ENCODE results near the gene ESRRB. TPM values are rescaled to one million over a fixed set of nuclear protein-coding genes. Genes with fewer than 3 reads are reported as not detected.
A peak's percentile ranks its signal among the peaks of the same experiment; 100 is the strongest.
"Not testable (repeated sequence)": the region's sequence is repeated elsewhere in the genome, so short reads cannot be mapped to it uniquely, and the experiment has no call there.

The ESRRB gene
- total RNA-seq, 1 donor from 2014 or later = not detected

- no peak for DNase-seq
Measured at GRCh38 chr14:76498463-76498935, 122.6 kb downstream of the ESRRB start.

GRCh38 chr14:76498976-76499375 is 123.0 kb downstream of the ESRRB start:
- no peak for DNase-seq

- no peak for DNase-seq
Measured at GRCh38 chr14:76499399-76499798, 123.5 kb downstream of the ESRRB start.

GRCh38 chr14:76500011-76500410 is 124.1 kb downstream of the ESRRB start:
- DNase-seq = no peak

- DNase-seq = no peak
Measured at GRCh38 chr14:76500480-76500879, 124.5 kb downstream of the ESRRB start.

GRCh38 chr14:76501156-76501720 is 125.3 kb downstream of the ESRRB start:
- DNase-seq = no peak

- DNase-seq = no peak
Measured at GRCh38 chr14:76502219-76502618, 126.3 kb downstream of the ESRRB start.

- DNase-seq = no peak
Measured at GRCh38 chr14:76502638-76503037, 126.7 kb downstream of the ESRRB start.

- no peak for DNase-seq
Measured at GRCh38 chr14:76509311-76509710, 133.4 kb downstream of the ESRRB start.

GRCh38 chr14:76510181-76510580 is 134.2 kb downstream of the ESRRB start:
- no peak for DNase-seq

- peak; percentile 48 for DNase-seq
Measured at GRCh38 chr14:76514213-76514998, 138.5 kb downstream of the ESRRB start.

- DNase-seq = no peak
Measured at GRCh38 chr14:76516884-76517283, 140.9 kb downstream of the ESRRB start.

GRCh38 chr14:76518366-76518765 is 142.4 kb downstream of the ESRRB start:
- no peak for DNase-seq

- DNase-seq = no peak
Measured at GRCh38 chr14:76525106-76525821, 149.3 kb downstream of the ESRRB start.

- DNase-seq = no peak
Measured at GRCh38 chr14:76531085-76531484, 155.1 kb downstream of the ESRRB start.

GRCh38 chr14:76531821-76532318 is 155.9 kb downstream of the ESRRB start:
- DNase-seq = no peak

GRCh38 chr14:76536636-76537035 is 160.7 kb downstream of the ESRRB start:
- not testable (repeated sequence) for DNase-seq

- DNase-seq = no peak
Measured at GRCh38 chr14:76537906-76538647, 162.1 kb downstream of the ESRRB start.

GRCh38 chr14:76538648-76539008 is 162.7 kb downstream of the ESRRB start:
- no peak for DNase-seq

- DNase-seq = no peak
Measured at GRCh38 chr14:76539130-76539529, 163.2 kb downstream of the ESRRB start.

GRCh38 chr14:76541594-76542219 is 165.8 kb downstream of the ESRRB start:
- no peak for DNase-seq
